Glutamatergic neuron (in vitro differentiated cells): ENCODE results near the gene FAM43A. TPM values are rescaled to one million over a fixed set of nuclear protein-coding genes. Genes with fewer than 3 reads are reported as not detected.

Source experiments
- DNase-seq: peaks from one replicate; pipeline ENCODE4 v3.0.0; 2022
- H3K27ac Mint-ChIP-seq: one replicate; pipeline ENCODE4 v1.8.0; 2020; ENCODE audit warnings: mild to moderate bottlenecking, mixed read lengths, inconsistent platforms; ENCODE audit not compliant: unreplicated experiment
- H3K27me3 Mint-ChIP-seq: one replicate; pipeline ENCODE4 v1.8.0; 2020; ENCODE audit warnings: mild to moderate bottlenecking, moderate library complexity, mixed read lengths, inconsistent platforms; ENCODE audit not compliant: unreplicated experiment
- H3K36me3 Mint-ChIP-seq: one replicate; pipeline ENCODE4 v1.8.0; 2020; ENCODE audit warnings: mild to moderate bottlenecking, mixed read lengths, inconsistent platforms; ENCODE audit not compliant: unreplicated experiment
- H3K4me1 Mint-ChIP-seq: one replicate; pipeline ENCODE4 v1.8.0; 2020; ENCODE audit warnings: mild to moderate bottlenecking, low read depth, mixed read lengths, inconsistent platforms; ENCODE audit not compliant: unreplicated experiment
- H3K4me3 Mint-ChIP-seq: one replicate; pipeline ENCODE4 v1.8.0; 2020; ENCODE audit warnings: mild to moderate bottlenecking, mixed read lengths, inconsistent platforms; ENCODE audit not compliant: unreplicated experiment
- H3K9me3 Mint-ChIP-seq: one replicate; pipeline ENCODE4 v1.8.0; 2020; ENCODE audit warnings: mild to moderate bottlenecking, moderate library complexity, mixed read lengths, inconsistent platforms; ENCODE audit not compliant: unreplicated experiment
- CTCF ChIP-seq: fragments of 200-600 bp; sonication (generic); IDR thresholded peaks from one replicate; pipeline ENCODE4 v1.5.0; 2021; ENCODE audit not compliant: partially characterized antibody, unreplicated experiment
- total RNA-seq: library from RNA; stranded (reverse); fragmentation: NEBNext Ultra II Directional; extraction: Animal tissue kit (Norgen Biotek cat#: 25700); gene quantifications from one replicate; pipeline ENCODE4 v1.2.1, GENCODE V29; 2021; ENCODE audit not compliant: unreplicated experiment

The FAM43A gene
- total RNA-seq, 1 donor from 2014 or later: 21.6 TPM

- H3K4me3 Mint-ChIP-seq: peak overlapping the region; percentile 87
- H3K9me3 Mint-ChIP-seq: peaks cover 20% of the 10 kb centered on the region
- DNase-seq: no peak
- H3K4me1 Mint-ChIP-seq: peaks cover 39% of the 10 kb centered on the region
- H3K27ac Mint-ChIP-seq: peak overlapping the region; percentile 76
- H3K36me3 Mint-ChIP-seq: no peaks in the 10 kb centered on the region
- H3K27me3 Mint-ChIP-seq: peaks cover 7% of the 10 kb centered on the region
- no peak for TF ChIP-seq CTCF
These were observed 3.8 kb downstream of the FAM43A start for GRCh38 chr3:194689493-194689944.

GRCh38 chr3:194690501-194691372, 5.1 kb downstream of the FAM43A start:
- no peaks in the 10 kb centered on the region for H3K36me3 Mint-ChIP-seq
- peaks cover 5% of the 10 kb centered on the region for H3K27me3 Mint-ChIP-seq
- TF ChIP-seq CTCF: no peak
- H3K27ac Mint-ChIP-seq: peak overlapping the region; percentile 82
- H3K4me1 Mint-ChIP-seq: peaks cover 37% of the 10 kb centered on the region
- no peak for DNase-seq
- peak overlapping the region; percentile 47 for H3K4me3 Mint-ChIP-seq
- peaks cover 12% of the 10 kb centered on the region for H3K9me3 Mint-ChIP-seq

- H3K36me3 Mint-ChIP-seq: no peaks in the 10 kb centered on the region
- DNase-seq: peak; percentile 38
- peaks cover 37% of the 10 kb centered on the region for H3K4me1 Mint-ChIP-seq
- TF ChIP-seq CTCF: no peak
- peaks cover 8% of the 10 kb centered on the region for H3K9me3 Mint-ChIP-seq
- peak overlapping the region; percentile 82 for H3K27ac Mint-ChIP-seq
- H3K4me3 Mint-ChIP-seq: peak overlapping the region; percentile 53
- H3K27me3 Mint-ChIP-seq: peaks cover 4% of the 10 kb centered on the region
These were observed 6.0 kb downstream of the FAM43A start for GRCh38 chr3:194691481-194692283.

- DNase-seq: no peak
- Mint-ChIP-seq H3K36me3 (no peaks in the 10 kb centered on the region), H3K4me3 (no peak overlapping the region), H3K4me1 (peaks cover 8% of the 10 kb centered on the region), H3K27ac (no peak overlapping the region), H3K9me3 (no peaks in the 10 kb centered on the region), H3K27me3 (peaks cover 4% of the 10 kb centered on the region)
- no peak for TF ChIP-seq CTCF
These were observed 11.0 kb downstream of the FAM43A start for GRCh38 chr3:194696702-194697101.
